ENCODE measurements around the gene ZPLD1. TPM values are rescaled to one million over a fixed set of nuclear protein-coding genes. Genes with fewer than 3 reads are reported as not detected.

ZPLD1 gene
- total and polyA plus RNA-seq, 7 experiments from 2014 or later, result not detected

DNA sequence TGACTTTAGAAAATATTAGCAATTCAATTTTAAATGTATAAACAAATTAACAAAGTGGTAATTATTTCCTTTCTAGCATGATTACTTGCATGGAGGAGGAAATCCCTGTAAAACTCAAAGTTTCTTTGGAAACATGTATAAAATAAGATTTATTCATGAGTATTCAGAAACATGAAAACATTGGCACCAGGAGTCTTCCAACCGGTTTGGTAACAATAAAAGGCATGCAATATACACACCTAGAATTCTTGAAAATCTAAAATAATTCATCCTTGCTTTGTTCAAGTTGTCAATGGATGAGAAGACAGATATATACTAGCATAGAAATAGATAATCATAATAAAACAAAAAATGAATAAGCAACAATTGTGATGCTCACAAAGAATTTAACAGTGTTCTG lies 76.4 kb downstream of the ZPLD1 start:
- Mint-ChIP-seq H3K4me1 (no peaks in the 10 kb centered on the region), H3K36me3 (no peaks in the 10 kb centered on the region), H3K27ac (no peak overlapping the region), H3K4me3 (no peak overlapping the region), H3K27me3 (peaks cover 0 to 19% (median 6%) of the 10 kb centered on the region in 5 donors), H3K9me3 (peaks cover 0 to 4% (median 0%) of the 10 kb centered on the region in 11 donors)
- Histone ChIP-seq H3K36me3 (ENCODE audit: control insufficient read depth in 2 of 3, insufficient read depth in 3 of 3, low read length in 3 of 3) (no peaks in the 10 kb centered on the region), H3K4me3 (ENCODE audit: low read length) (no peak overlapping the region), H3K9me3 (ENCODE audit: control insufficient read depth in 2 of 3, low read length in 3 of 3) (no peaks in the 10 kb centered on the region), H3K4me1 (ENCODE audit: control insufficient read depth in 2 of 2, insufficient read depth in 2 of 2, low read length in 2 of 2) (no peaks in the 10 kb centered on the region), H3K27ac (ENCODE audit: low read depth, low read length) (no peak overlapping the region), H3K27me3 (ENCODE audit: control insufficient read depth in 2 of 2, insufficient read depth in 2 of 2, low read length in 2 of 2) (no peaks in the 10 kb centered on the region)
- ATAC-seq, result no peak
- intact Hi-C loops (cut with micrococcal nuclease), result no loop called here
- ChIA-PET CTCF (no interaction called here), POLR2A (no interaction called here)
- DNase-seq, result no peak

DNA sequence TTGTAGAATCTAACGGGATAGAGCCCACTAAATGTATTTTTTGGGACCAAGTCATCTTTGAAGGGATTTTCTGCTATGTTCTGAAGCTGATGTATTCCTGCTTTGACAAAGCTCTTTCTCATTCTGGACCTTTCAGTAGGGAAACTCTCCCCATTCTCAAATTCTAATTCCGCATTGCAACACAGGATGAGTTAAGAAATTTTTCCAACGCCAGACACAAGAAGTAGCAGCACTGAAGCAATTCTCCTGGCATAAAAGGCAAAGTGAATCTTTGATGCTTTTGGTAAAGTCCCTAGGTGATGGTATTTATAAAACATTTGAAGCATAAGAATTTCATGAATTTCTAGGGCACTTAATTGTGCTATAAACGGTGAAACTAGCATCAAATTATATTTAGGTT lies 76.8 kb downstream of the ZPLD1 start:
- no peaks in the 10 kb centered on the region for H3K9me3 Mint-ChIP-seq
- Histone ChIP-seq H3K4me3 (ENCODE audit: low read length) (no peak overlapping the region), H3K27me3 (ENCODE audit: control insufficient read depth in 2 of 2, insufficient read depth in 2 of 2, low read length in 2 of 2) (no peaks in the 10 kb centered on the region), H3K36me3 (ENCODE audit: control insufficient read depth in 2 of 3, insufficient read depth in 3 of 3, low read length in 3 of 3) (no peaks in the 10 kb centered on the region), H3K4me1 (ENCODE audit: control insufficient read depth in 2 of 2, insufficient read depth in 2 of 2, low read length in 2 of 2) (no peaks in the 10 kb centered on the region), H3K27ac (ENCODE audit: low read depth, low read length) (no peak overlapping the region), H3K9me3 (ENCODE audit: control insufficient read depth in 2 of 3, low read length in 3 of 3) (no peaks in the 10 kb centered on the region)
- DNase-seq (no peak), ATAC-seq (no peak)
- ChIA-PET POLR2A (no interaction called here), CTCF (no interaction called here)
- intact Hi-C loops (cut with micrococcal nuclease), result no loop called here
- H3K4me3 Mint-ChIP-seq, result no peak overlapping the region
- H3K4me1 Mint-ChIP-seq, result no peaks in the 10 kb centered on the region
- H3K36me3 Mint-ChIP-seq, result no peaks in the 10 kb centered on the region
- no peak overlapping the region for H3K27ac Mint-ChIP-seq
- H3K27me3 Mint-ChIP-seq, result peaks cover 0 to 22% (median 6%) of the 10 kb centered on the region in 5 donors

DNA sequence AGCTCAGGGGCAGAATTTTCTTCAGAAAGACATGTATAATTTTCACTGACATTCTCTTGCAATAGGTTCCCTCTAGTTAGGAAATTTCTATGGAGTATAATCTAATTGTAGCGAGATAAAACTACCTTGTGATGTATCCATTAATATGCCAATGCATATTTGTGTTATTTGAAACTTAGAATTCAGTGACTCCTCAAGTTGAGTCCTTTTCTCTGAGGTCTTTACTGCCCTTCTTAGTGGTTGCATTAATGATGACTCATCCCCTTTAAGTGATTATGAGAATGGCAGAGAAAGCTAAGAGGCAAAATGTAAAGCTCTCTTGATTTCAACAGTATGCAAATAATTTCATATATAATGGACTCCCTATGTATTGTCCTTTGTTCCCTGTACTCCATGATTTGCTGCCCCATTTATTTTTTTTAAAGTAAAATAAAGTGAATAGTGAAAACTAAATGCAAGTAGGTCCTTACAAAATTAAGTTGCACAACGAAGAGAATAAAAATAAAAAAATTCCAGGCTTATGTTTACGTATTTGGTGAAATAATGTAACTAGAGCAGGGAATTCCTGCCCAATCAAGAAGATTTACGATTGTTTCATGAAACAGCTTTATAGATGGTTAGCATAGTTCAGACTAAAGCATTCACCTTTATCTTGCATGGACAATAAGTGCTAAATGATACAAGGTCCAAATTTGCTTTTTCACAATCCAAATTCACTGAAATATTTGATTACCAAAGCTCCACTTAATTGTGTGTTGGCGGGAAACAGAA lies 78.1 kb downstream of the ZPLD1 start:
- ATAC-seq (no peak), DNase-seq (no peak)
- CTCF ChIA-PET, result no interaction called here
- Mint-ChIP-seq H3K36me3 (no peaks in the 10 kb centered on the region), H3K9me3 (no peaks in the 10 kb centered on the region), H3K27me3 (peaks cover 0 to 20% (median 6%) of the 10 kb centered on the region in 5 donors), H3K27ac (no peak overlapping the region), H3K4me1 (no peaks in the 10 kb centered on the region), H3K4me3 (no peak overlapping the region)
- Histone ChIP-seq H3K4me3 (ENCODE audit: low read length) (no peak overlapping the region), H3K27me3 (ENCODE audit: control insufficient read depth in 2 of 2, insufficient read depth in 2 of 2, low read length in 2 of 2) (no peaks in the 10 kb centered on the region), H3K4me1 (ENCODE audit: control insufficient read depth in 2 of 2, insufficient read depth in 2 of 2, low read length in 2 of 2) (no peaks in the 10 kb centered on the region), H3K36me3 (ENCODE audit: control insufficient read depth in 2 of 3, insufficient read depth in 3 of 3, low read length in 3 of 3) (no peaks in the 10 kb centered on the region), H3K9me3 (ENCODE audit: control insufficient read depth in 2 of 3, low read length in 3 of 3) (no peaks in the 10 kb centered on the region), H3K27ac (ENCODE audit: low read depth, low read length) (no peak overlapping the region)
- POLR2A ChIA-PET, result no interaction called here
- intact Hi-C loops (cut with micrococcal nuclease), result no loop called here

DNA sequence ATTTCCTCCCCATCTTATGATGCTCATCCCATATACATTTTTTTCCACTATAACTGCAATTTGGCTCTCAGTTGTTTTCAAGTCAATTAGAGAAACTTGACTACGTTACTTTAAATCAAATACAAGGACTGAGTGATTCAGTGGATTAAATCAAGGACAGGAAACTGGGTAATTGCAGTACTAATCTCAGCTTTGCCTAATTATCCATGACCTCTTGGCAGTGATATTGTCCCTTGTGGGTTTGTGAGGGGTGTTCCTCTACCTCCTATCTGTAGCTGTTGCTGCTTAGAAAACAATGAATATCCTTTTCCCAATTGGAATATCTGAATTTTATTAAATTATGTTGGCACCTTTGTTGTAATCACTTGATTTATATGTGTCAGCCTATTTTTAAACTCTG lies 79.4 kb downstream of the ZPLD1 start:
- H3K4me3 Mint-ChIP-seq, result no peak overlapping the region
- Histone ChIP-seq H3K4me3 (ENCODE audit: low read length) (no peak overlapping the region), H3K4me1 (ENCODE audit: control insufficient read depth in 2 of 2, insufficient read depth in 2 of 2, low read length in 2 of 2) (no peaks in the 10 kb centered on the region), H3K9me3 (ENCODE audit: control insufficient read depth in 2 of 3, low read length in 3 of 3) (no peaks in the 10 kb centered on the region), H3K36me3 (ENCODE audit: control insufficient read depth in 2 of 3, insufficient read depth in 3 of 3, low read length in 3 of 3) (no peaks in the 10 kb centered on the region), H3K27ac (ENCODE audit: low read depth, low read length) (no peak overlapping the region), H3K27me3 (ENCODE audit: control insufficient read depth in 2 of 2, insufficient read depth in 2 of 2, low read length in 2 of 2) (no peaks in the 10 kb centered on the region)
- no peaks in the 10 kb centered on the region for H3K4me1 Mint-ChIP-seq
- POLR2A ChIA-PET, result no interaction called here
- CTCF ChIA-PET, result no interaction called here
- no peak for DNase-seq
- peaks cover 2 to 29% (median 8%) of the 10 kb centered on the region in 5 donors for H3K27me3 Mint-ChIP-seq
- no peaks in the 10 kb centered on the region for H3K9me3 Mint-ChIP-seq
- H3K36me3 Mint-ChIP-seq, result no peaks in the 10 kb centered on the region
- intact Hi-C loops (cut with micrococcal nuclease), result no loop called here
- no peak overlapping the region for H3K27ac Mint-ChIP-seq
- no peak for ATAC-seq

DNA sequence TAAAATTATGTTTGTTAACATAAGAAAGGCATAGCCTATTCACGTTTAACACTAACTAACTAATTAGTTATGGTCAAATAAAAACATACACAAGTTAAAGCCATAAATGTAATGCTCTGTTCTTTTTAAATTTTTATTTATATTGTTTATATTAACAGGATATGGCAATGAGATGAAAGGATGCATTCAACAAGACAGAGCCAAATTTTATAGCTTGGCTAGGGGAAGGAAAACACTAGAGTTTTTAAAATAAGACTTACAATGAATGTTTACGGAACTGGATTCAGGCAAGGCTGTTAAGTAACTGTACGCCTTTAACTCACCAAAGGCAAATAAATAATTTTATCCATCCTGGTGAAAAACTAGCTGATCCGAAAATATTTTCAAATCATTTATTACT lies 86.4 kb downstream of the ZPLD1 start:
- no peak overlapping the region for H3K4me3 Mint-ChIP-seq
- H3K4me1 Mint-ChIP-seq, result no peaks in the 10 kb centered on the region
- no peak for DNase-seq
- no peaks in the 10 kb centered on the region for H3K36me3 ChIP-seq (ENCODE audit: control insufficient read depth in 2 of 3, insufficient read depth in 3 of 3, low read length in 3 of 3)
- no peak for ATAC-seq
- H3K4me3 ChIP-seq (ENCODE audit: low read length), result no peak overlapping the region
- POLR2A ChIA-PET, result no interaction called here
- no peaks in the 10 kb centered on the region for H3K4me1 ChIP-seq (ENCODE audit: control insufficient read depth in 2 of 2, insufficient read depth in 2 of 2, low read length in 2 of 2)
- CTCF ChIA-PET, result no interaction called here
- intact Hi-C loops (cut with micrococcal nuclease), result no loop called here
- H3K9me3 Mint-ChIP-seq, result no peaks in the 10 kb centered on the region
- no peaks in the 10 kb centered on the region for H3K36me3 Mint-ChIP-seq
- no peak overlapping the region for H3K27ac ChIP-seq (ENCODE audit: low read depth, low read length)
- peaks cover 0 to 5% of the 10 kb centered on the region in 2 donors for H3K27me3 ChIP-seq (ENCODE audit: control insufficient read depth in 2 of 2, insufficient read depth in 2 of 2, low read length in 2 of 2)
- H3K27me3 Mint-ChIP-seq, result peaks cover 10 to 21% (median 12%) of the 10 kb centered on the region in 5 donors
- no peak overlapping the region for H3K27ac Mint-ChIP-seq
- H3K9me3 ChIP-seq (ENCODE audit: control insufficient read depth in 2 of 3, low read length in 3 of 3), result no peaks in the 10 kb centered on the region

DNA sequence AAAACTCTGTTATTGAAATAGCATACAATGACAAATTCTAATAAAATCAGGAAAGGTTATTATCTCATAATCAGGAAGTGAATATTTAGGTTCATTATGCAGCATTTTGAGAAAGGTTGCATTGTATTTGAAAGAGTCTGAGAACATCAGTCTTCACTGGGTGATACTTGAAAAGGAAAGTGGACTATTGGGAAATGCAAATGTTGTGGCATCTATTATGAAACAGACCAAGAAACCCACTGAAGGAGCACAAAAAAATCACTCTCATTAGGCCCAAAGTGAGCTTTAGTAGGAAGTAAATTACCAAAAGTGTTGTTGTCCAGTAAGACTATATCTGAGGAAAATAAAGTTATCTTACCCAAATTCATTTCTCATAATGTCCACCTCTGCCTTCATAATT lies 90.8 kb downstream of the ZPLD1 start:
- ChIA-PET CTCF (interaction anchor here (0.8 to 2.6 kb wide), 3 partner anchors 11 to 296 kb away, joined by 3 to 9 read pairs (median 3); no protein-coding TSS in a partner anchor), POLR2A (no interaction called here)
- H3K4me1 ChIP-seq (ENCODE audit: control insufficient read depth in 2 of 2, insufficient read depth in 2 of 2, low read length in 2 of 2), result no peaks in the 10 kb centered on the region

DNA sequence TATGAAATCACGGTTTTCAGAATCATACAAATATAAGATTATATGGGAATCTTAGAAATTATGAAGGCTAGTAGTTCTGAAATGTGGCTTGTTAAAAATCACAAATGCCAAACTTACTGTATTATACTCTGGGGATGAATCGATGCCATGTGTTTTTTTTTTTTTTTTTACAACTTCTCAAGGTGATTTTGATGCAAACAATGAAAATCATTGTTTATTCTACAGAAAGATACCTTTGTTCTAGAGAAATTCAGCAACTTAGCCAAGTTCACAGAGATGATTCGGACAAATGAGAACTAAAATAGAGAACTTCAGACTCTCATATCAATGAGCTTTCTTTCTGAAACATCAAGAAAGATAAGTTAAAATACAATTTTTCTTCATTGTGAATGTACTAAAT lies 92.0 kb downstream of the ZPLD1 start:
- no peak overlapping the region for H3K27ac Mint-ChIP-seq
- H3K36me3 ChIP-seq (ENCODE audit: control insufficient read depth in 2 of 3, insufficient read depth in 3 of 3, low read length in 3 of 3), result no peaks in the 10 kb centered on the region
- no peaks in the 10 kb centered on the region for H3K27me3 ChIP-seq (ENCODE audit: control insufficient read depth in 2 of 2, insufficient read depth in 2 of 2, low read length in 2 of 2)
- H3K27ac ChIP-seq (ENCODE audit: low read depth, low read length), result no peak overlapping the region
- intact Hi-C loops (cut with micrococcal nuclease), result no loop called here
- no peaks in the 10 kb centered on the region for H3K9me3 ChIP-seq (ENCODE audit: control insufficient read depth in 2 of 3, low read length in 3 of 3)
- peaks cover 0 to 15% (median 7%) of the 10 kb centered on the region in 5 donors for H3K27me3 Mint-ChIP-seq
- DNase-seq, result no peak
- no peaks in the 10 kb centered on the region for H3K9me3 Mint-ChIP-seq
- ChIA-PET CTCF (interaction anchor here (0.6 to 1.0 kb wide), 2 partner anchors 10 to 727 kb away, joined by 3 to 6 read pairs; no protein-coding TSS in a partner anchor), POLR2A (no interaction called here)
- no peak overlapping the region for H3K4me3 ChIP-seq (ENCODE audit: low read length)
- H3K4me1 Mint-ChIP-seq, result no peaks in the 10 kb centered on the region
- no peak for ATAC-seq
- H3K4me3 Mint-ChIP-seq, result no peak overlapping the region
- no peaks in the 10 kb centered on the region for H3K36me3 Mint-ChIP-seq
- no peaks in the 10 kb centered on the region for H3K4me1 ChIP-seq (ENCODE audit: control insufficient read depth in 2 of 2, insufficient read depth in 2 of 2, low read length in 2 of 2)

More for the DNA sequence above, 90.8 kb downstream of the ZPLD1 start:
- no peak overlapping the region for H3K4me3 Mint-ChIP-seq
- Histone ChIP-seq H3K36me3 (ENCODE audit: control insufficient read depth in 2 of 3, insufficient read depth in 3 of 3, low read length in 3 of 3) (no peaks in the 10 kb centered on the region), H3K4me3 (ENCODE audit: low read length) (no peak overlapping the region), H3K9me3 (ENCODE audit: control insufficient read depth in 2 of 3, low read length in 3 of 3) (no peaks in the 10 kb centered on the region), H3K27ac (ENCODE audit: low read depth, low read length) (no peak overlapping the region), H3K27me3 (ENCODE audit: control insufficient read depth in 2 of 2, insufficient read depth in 2 of 2, low read length in 2 of 2) (no peaks in the 10 kb centered on the region)
- H3K9me3 Mint-ChIP-seq, result no peaks in the 10 kb centered on the region
- no peaks in the 10 kb centered on the region for H3K4me1 Mint-ChIP-seq
- no peak for ATAC-seq
- H3K36me3 Mint-ChIP-seq, result no peaks in the 10 kb centered on the region
- DNase-seq, result no peak
- H3K27ac Mint-ChIP-seq, result no peak overlapping the region
- intact Hi-C loops (cut with micrococcal nuclease), result no loop called here
- peaks cover 0 to 13% (median 7%) of the 10 kb centered on the region in 5 donors for H3K27me3 Mint-ChIP-seq

All from naive thymus-derived CD4-positive, alpha-beta T cell (primary cell).